IPS DF 4.7 (cell line): ENCODE data around the gene CCDC171.
"Not testable (repeated sequence)": the region's sequence is repeated elsewhere in the genome, so short reads cannot be mapped to it uniquely, and the experiment has no call there.

Experiments
- DNase-seq: peaks from one replicate; pipeline ENCODE4 v3.0.0-alpha.2; 2013; ENCODE audit warnings: low spot score; ENCODE audit errors: extremely low read depth

Gene CCDC171

DNA sequence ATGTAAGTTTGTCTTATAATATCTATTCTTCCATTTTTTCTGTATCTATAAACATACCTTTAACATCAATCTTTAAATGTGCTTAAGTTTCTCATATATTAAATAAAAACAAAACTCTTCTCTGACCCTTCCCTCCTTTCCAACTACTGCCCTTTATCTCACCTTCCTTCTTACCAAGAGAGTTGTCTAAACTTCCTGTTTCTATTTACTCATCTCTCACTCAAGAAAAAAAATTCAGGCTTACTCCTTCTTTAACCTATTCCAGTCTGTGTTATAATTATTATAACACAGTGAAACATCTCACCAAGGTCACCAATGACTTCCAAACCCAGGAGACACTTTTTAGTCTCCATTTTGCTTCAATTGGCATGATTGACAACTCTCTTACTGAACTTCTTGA lies 140.9 kb downstream of the CCDC171 start:
- no peak for DNase-seq

GRCh38 chr9:15696979-15697378 lies 144.1 kb downstream of the CCDC171 start:
- no peak for DNase-seq

DNA sequence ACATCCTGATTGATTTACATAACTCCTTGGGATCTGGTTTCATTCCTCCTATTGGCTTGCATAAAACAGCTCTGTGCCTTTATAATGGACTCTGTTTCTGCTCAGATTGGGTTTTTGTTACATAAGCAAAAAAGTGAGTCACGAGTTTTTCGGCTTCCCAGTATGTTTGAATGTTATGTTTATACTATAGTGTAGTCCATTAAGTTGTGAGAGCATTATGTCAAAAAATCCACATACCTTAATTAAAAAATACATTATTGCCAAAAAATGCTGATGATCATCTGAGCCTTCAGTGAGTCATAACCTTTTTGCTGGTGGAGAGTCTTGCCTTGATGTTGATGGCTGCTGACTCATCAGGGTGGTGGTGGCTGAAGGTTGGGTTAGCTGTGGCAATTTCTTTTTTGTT lies 144.6 kb downstream of the CCDC171 start:
- DNase-seq, result no peak

- not testable (repeated sequence) for DNase-seq
These were observed 147.2 kb downstream of the CCDC171 start for GRCh38 chr9:15699876-15700559.

DNA sequence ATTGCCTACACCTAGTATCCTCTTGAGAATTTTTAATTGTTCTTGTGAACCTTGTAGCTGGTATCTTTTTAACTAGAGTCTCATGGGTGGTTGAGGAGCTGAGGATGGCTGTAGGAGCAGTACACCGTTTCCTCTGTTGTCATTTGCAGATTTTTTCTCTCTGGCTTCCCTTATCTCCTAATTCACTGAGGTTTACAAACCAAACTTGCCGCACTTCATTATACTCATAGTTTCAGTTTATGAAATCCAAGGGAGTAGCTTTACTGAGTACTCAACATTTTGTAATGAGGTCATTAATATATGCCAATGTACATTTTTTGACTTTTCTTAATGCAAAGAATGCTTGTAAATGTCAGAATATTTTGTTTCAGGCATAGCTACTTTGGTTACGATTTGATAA lies 154.2 kb downstream of the CCDC171 start:
- no peak for DNase-seq

- no peak for DNase-seq
These were observed 158.7 kb downstream of the CCDC171 start for GRCh38 chr9:15711531-15711930.

- DNase-seq, result no peak
These were observed 159.1 kb downstream of the CCDC171 start for GRCh38 chr9:15711931-15712330.

DNA sequence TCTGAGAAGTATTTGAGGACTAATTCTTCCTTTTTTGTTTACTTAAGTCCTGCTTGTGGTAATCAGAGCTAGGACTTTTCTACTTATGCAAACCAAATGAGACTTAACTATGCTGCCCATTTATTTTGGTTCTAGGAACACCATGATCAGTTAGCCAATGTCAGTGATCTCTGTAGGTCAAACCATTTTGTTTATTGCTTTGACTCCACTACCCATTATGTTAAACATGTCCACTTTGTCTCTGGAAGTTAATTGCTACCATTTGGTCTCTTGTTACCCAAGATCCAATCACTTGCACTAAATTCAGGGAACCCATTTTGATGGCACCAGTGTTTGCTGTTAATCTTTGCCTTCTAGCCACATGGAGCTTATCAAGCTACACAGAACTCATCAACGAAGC lies 161.9 kb downstream of the CCDC171 start:
- no peak for DNase-seq

- DNase-seq, result no peak
These were observed 164.6 kb downstream of the CCDC171 start for GRCh38 chr9:15717290-15717967.

DNA sequence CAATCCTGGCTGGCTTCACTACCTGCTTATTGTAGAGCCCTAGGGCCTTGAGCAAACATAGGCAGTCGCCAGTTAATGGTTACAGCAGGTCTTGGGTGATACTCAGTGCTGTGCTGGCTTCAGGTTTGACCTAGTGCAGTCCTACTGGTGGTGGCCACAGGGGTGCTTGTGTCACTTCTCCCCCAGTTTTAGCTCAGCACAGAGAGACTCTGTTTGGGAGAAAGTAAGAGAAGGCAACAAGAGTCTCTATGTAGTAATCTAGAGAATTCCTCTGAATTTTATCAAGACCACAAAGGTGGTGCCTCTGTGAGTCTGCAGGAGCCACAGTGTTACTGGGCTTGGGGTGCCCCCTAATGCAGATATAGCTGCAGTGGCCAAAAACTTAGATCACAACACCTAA lies 165.6 kb downstream of the CCDC171 start:
- DNase-seq, result no peak

- DNase-seq, result no peak
These were observed 168.0 kb downstream of the CCDC171 start for GRCh38 chr9:15720861-15721260.

GRCh38 chr9:15722888-15723287 lies 170.0 kb downstream of the CCDC171 start:
- no peak for DNase-seq

DNA sequence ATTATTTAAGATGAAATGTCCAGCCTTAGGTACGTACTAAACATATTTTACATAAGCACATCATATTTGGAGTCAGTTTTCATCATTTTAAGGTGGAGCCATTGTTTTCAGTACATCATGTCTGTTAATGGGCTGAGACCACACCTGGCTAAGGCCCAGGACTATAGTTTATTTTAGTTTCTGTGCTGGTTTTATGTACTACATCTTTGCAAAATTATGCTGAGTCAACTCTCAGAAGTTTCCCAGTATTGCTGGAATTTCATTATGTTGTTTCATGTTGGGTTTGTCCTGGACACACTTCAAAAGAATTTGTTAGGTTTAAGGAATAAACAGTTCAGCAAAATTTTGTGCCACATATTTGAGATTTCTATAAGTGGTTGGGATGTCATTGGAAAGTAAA lies 171.2 kb downstream of the CCDC171 start:
- DNase-seq, result no peak

DNA sequence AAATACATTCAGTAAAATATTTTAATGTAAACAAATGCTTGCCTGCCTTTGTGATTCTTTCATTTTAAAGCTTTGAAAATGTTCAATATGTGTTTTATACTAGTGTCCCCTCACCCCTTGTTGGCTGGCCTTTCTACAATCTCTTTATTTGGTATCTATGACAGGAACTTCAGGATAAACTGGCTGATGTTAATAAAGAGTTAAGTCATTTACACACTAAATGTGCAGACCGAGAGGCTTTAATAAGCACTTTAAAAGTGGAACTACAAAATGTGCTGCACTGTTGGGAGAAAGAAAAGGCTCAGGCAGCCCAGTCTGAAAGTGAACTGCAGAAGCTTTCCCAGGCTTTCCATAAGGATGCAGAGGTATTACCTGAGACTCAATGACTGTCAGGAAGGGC lies 171.8 kb downstream of the CCDC171 start:
- no peak for DNase-seq

GRCh38 chr9:15725953-15726352 lies 173.1 kb downstream of the CCDC171 start:
- no peak for DNase-seq

GRCh38 chr9:15729507-15729906 lies 176.7 kb downstream of the CCDC171 start:
- DNase-seq, result no peak

- no peak for DNase-seq
These were observed 182.4 kb downstream of the CCDC171 start for GRCh38 chr9:15735083-15735857.

DNA sequence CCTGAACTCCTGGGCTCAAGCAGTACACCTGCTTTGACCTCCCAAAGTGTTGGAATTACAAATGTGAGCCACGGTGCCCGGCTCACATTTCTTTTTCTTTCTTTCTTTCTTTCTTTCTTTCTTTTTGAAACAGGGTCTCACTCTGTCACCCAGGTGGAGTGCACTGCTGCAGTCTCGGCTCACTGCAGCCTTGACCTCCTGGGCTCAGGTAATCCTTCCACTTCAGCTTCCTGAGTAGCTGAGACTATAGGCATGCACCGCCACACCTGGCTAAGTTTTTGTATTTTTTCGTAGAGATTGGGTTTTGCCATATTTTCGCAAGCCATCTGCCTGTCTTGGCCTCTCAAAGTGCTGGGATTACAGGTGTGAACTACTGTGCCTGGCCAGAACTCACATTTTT lies 183.7 kb downstream of the CCDC171 start:
- DNase-seq, result no peak

- no peak for DNase-seq
These were observed 185.2 kb downstream of the CCDC171 start for GRCh38 chr9:15738011-15738410.

- DNase-seq, result no peak
These were observed 188.2 kb downstream of the CCDC171 start for GRCh38 chr9:15741015-15741414.

- DNase-seq, result no peak
These were observed 190.7 kb downstream of the CCDC171 start for GRCh38 chr9:15743512-15743911.

DNA sequence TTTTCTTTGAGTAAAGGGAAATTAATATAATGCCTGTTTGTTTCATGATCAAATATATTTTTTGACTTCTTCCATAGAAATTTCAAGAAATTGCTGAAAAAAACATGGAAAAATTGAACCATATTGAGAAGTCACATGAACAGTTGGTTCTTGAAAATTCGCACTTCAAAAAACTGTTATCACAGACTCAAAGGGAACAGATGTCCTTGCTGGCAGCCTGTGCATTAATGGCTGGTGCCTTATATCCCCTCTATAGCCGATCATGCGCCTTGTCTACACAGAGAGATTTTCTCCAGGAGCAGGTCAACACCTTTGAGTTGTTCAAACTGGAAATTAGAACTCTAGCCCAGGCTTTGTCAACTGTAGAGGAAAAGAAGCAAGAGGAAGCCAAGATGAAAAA lies 191.4 kb downstream of the CCDC171 start:
- no peak for DNase-seq
